BE2C (cell line): ENCODE measurements around the gene TPSAB1.

Experiments
- DNase-seq: peaks from one replicate; pipeline ENCODE4 v3.0.0-alpha.2; 2020
- H3K27me3 ChIP-seq: fragments of 250-450 bp; sonication (Bioruptor Pico); 2 replicates; pipeline ENCODE4 v1.5.1; 2020; ENCODE audit warnings: mild to moderate bottlenecking
- H3K36me3 ChIP-seq: fragments of 250-450 bp; sonication (Bioruptor Pico); 2 replicates; pipeline ENCODE4 v1.5.1; 2020; ENCODE audit warnings: mild to moderate bottlenecking
- H3K4me1 ChIP-seq: fragments of 250-450 bp; sonication (Bioruptor Pico); 2 replicates; pipeline ENCODE4 v1.5.1; 2020
- H3K4me3 ChIP-seq: 2 replicates; pipeline ENCODE4 v1.5.1; 2011; ENCODE audit warnings: low read depth, low read length
- H3K9me3 ChIP-seq: fragments of 250-450 bp; sonication (Bioruptor Pico); 2 replicates; pipeline ENCODE4 v1.5.1; 2020
- TF ChIP-seq, protein P1 (sequence below): IDR thresholded peaks from 2 replicates; pipeline ENCODE4 v1.5.1; 2012; ENCODE audit warnings: mild to moderate bottlenecking, low read depth, low read length

TPSAB1 gene

DNA sequence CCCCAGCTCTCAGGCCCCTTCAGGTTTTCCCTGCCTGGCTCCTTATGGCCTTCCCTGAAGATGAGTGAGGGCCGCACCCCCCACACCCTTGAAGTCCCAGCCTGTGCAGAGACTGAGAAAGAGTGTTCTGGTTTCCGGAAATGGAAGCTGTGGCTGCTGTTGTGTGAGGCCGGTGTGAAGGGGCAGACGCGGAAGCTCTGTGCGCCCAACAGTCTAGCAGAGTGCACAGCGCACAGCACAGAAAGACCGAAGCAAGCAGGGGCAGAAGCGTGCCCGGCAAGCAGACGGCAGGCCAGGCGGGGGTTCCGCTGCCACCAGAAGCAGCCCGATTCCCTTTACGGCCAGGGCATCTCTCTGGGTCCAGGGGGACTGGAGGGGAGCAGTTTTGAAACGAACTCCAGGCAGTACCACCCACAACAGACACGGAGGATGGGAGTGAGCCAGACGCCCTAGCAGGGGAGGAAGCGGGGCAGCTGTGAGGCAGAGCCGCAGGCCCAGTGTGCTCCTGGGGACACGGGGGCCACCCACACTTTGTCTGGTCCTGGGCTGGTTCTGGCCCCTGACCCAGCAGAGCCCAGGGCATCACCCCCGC lies 32.2 kb upstream of the TPSAB1 start:
- no peaks in the 10 kb centered on the region for H3K36me3 ChIP-seq
- no peak overlapping the region for H3K4me3 ChIP-seq
- TF ChIP-seq, protein P1, sequence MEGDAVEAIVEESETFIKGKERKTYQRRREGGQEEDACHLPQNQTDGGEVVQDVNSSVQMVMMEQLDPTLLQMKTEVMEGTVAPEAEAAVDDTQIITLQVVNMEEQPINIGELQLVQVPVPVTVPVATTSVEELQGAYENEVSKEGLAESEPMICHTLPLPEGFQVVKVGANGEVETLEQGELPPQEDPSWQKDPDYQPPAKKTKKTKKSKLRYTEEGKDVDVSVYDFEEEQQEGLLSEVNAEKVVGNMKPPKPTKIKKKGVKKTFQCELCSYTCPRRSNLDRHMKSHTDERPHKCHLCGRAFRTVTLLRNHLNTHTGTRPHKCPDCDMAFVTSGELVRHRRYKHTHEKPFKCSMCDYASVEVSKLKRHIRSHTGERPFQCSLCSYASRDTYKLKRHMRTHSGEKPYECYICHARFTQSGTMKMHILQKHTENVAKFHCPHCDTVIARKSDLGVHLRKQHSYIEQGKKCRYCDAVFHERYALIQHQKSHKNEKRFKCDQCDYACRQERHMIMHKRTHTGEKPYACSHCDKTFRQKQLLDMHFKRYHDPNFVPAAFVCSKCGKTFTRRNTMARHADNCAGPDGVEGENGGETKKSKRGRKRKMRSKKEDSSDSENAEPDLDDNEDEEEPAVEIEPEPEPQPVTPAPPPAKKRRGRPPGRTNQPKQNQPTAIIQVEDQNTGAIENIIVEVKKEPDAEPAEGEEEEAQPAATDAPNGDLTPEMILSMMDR = no peak
- H3K4me1 ChIP-seq = no peaks in the 10 kb centered on the region
- H3K9me3 ChIP-seq = no peaks in the 10 kb centered on the region
- H3K27me3 ChIP-seq = no peaks in the 10 kb centered on the region; the same call in 1 of the 2 replicates
- DNase-seq = no peak

DNA sequence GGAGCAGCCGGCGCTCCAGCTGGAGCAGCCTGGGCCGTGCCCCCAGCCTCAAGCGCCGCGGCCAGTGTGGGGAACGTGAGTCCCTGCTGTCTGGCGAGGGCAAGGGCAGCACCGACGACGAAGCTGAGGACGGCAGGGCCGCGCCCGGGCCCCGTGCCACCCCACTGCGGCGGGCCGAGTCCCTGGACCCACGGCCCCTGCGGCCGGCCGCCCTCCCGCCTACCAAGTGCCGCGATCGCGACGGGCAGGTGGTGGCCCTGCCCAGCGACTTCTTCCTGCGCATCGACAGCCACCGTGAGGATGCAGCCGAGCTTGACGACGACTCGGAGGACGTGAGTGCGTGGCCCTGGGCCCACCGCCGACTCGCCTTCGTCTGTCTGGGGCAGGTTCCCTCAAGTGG lies 31.4 kb upstream of the TPSAB1 start:
- Histone ChIP-seq H3K4me1 (no peaks in the 10 kb centered on the region), H3K36me3 (no peaks in the 10 kb centered on the region), H3K4me3 (no peak overlapping the region), H3K27me3 (no peaks in the 10 kb centered on the region; the same call in 1 of the 2 replicates), H3K9me3 (no peaks in the 10 kb centered on the region)
- no peak for DNase-seq
- TF ChIP-seq, protein P1 = no peak

DNA sequence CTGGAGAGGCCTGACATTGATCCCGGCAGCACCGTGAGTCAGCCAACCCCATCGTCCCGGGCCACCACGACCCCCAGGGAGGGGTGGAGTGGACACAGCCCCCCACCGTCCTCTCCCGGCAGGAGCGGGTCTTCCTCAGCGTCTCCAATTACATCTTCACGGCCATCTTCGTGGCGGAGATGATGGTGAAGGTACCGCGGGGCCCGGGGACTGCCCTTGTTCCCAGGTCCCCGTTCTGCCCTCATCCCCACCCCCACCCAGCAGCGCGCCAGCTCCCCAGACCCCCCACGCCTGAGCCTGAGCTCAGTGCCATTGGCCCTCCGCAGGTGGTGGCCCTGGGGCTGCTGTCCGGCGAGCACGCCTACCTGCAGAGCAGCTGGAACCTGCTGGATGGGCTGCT lies 30.0 kb upstream of the TPSAB1 start:
- no peaks in the 10 kb centered on the region for H3K36me3 ChIP-seq
- DNase-seq = no peak
- no peak overlapping the region for H3K4me3 ChIP-seq
- TF ChIP-seq, protein P1 = no peak
- no peaks in the 10 kb centered on the region for H3K27me3 ChIP-seq
- H3K4me1 ChIP-seq = no peaks in the 10 kb centered on the region
- H3K9me3 ChIP-seq = no peaks in the 10 kb centered on the region

DNA sequence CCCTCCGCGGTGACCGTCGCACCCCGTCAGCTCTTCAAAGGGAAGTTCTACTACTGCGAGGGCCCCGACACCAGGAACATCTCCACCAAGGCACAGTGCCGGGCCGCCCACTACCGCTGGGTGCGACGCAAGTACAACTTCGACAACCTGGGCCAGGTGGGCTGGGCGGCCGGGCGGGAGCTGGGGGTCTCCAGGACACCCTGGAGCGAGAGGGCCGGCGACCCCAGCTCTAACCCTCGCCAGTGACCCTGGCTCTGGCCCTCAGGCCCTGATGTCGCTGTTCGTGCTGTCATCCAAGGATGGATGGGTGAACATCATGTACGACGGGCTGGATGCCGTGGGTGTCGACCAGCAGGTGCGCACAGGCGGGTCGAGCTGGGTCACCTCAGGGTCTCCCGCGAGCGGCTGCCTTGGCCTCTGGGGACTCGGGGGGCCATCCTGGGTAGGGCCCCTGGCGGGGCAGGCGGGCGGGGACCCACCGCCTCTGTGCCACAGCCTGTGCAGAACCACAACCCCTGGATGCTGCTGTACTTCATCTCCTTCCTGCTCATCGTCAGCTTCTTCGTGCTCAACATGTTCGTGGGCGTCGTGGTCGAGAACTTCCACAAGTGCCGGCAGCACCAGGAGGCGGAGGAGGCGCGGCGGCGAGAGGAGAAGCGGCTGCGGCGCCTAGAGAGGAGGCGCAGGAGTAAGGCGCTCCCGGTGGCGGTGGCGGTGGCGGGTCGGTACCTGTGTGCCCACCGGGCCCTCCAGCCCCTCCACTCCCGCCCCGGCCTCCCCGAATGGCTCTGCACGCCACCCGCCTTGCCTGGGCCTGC lies 28.8 kb upstream of the TPSAB1 start:
- TF ChIP-seq, protein P1 = no peak
- Histone ChIP-seq H3K9me3 (no peaks in the 10 kb centered on the region), H3K27me3 (no peaks in the 10 kb centered on the region), H3K4me3 (no peak overlapping the region), H3K36me3 (no peaks in the 10 kb centered on the region), H3K4me1 (no peaks in the 10 kb centered on the region)
- no peak for DNase-seq

DNA sequence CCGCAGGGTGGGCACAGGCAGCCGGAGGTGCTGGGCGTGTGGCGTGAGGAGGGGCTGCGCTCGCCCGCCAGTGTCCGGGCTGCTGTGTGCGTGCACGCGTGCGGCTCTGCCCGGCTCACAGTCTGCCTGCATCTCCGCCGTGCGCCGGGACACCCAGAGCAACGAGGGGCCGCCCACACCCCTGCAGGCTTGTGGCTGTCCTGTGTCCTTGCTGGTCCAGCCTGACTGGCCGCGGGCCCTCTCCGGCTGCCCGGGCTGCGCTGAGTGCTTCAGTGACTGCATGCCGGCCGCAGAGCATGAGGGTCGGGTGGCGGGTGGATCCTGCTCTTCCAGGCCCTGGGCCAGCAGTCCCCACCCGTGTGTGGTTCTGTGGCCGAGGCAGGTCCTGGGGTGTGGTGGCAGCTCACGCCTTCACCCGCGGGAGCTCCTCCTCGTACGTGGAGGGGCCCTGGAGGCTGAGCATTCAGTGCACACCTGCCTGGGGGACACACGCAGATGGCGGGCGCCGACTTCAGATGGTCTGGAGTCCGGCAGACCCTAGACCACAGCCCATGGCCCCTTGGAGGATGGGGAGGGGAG lies 27.8 kb upstream of the TPSAB1 start:
- no peak for DNase-seq
- no peak overlapping the region for H3K4me3 ChIP-seq
- H3K36me3 ChIP-seq = no peaks in the 10 kb centered on the region
- H3K9me3 ChIP-seq = no peaks in the 10 kb centered on the region
- H3K27me3 ChIP-seq = no peaks in the 10 kb centered on the region
- no peaks in the 10 kb centered on the region for H3K4me1 ChIP-seq
- TF ChIP-seq, protein P1 = no peak

DNA sequence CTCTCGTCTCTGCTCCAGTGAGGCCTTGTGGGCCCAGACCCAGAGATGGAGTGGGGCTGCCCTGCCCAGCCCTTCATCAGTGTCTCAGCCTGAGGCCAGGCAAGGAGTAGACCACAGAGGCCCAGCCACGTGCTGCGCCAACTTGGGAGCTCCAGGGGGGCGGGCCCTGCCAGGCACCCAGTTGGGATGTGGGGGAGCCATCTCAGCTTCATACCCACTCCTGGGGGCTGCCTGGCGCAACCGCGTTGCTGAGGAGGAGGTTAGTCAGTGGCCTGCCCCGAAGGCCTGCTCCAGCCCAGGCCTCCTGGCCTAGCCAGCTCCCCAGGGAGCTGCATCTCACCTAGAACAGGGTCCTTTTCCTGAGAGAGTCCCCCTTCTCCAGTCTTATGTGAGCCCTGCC lies 27.3 kb upstream of the TPSAB1 start:
- no peak overlapping the region for H3K4me3 ChIP-seq
- no peaks in the 10 kb centered on the region for H3K4me1 ChIP-seq
- H3K9me3 ChIP-seq = no peaks in the 10 kb centered on the region
- no peaks in the 10 kb centered on the region for H3K27me3 ChIP-seq
- no peaks in the 10 kb centered on the region for H3K36me3 ChIP-seq
- no peak for DNase-seq
- TF ChIP-seq, protein P1 = no peak
